Psoas muscle (tissue), 8 donors: ENCODE measurements around the gene NAT14. TPM values are rescaled to one million over a fixed set of nuclear protein-coding genes. Genes with fewer than 3 reads are reported as not detected.

ENCODE experiments used
- ATAC-seq, 4 donors: fragments of 200-7000 bp; cut with Tn5 transposase; one replicate each; pipeline ENCODE4 v1.9.1; 2020; ENCODE audit warnings: moderate library complexity in 3 of 4, mild to moderate bottlenecking in 2 of 4
- DNase-seq, 2 donors: peaks; one replicate each; pipeline ENCODE4 v3.0.0-alpha.2; 2020
- H3K27ac ChIP-seq: fragments of 200-600 bp; one replicate; pipeline ENCODE4 v1.8.0; 2022
- H3K27me3 ChIP-seq, 3 donors: fragments of 200-600 bp in 1 of 3; one replicate each; pipeline versions ENCODE4 v1.6.1 to v1.8.0; 2013 to 2022; ENCODE audit warnings: low read length in 2 of 3, mild to moderate bottlenecking in 2 of 3, moderate library complexity in 1 of 3; ENCODE audit not compliant: insufficient read depth in 3 of 3
- H3K36me3 ChIP-seq, 2 donors: fragments of 200-600 bp in 1 of 2; one replicate each; pipeline versions ENCODE4 v1.6.1 to v1.8.0; 2013 to 2022; ENCODE audit warnings: low read depth in 1 of 2, mild to moderate bottlenecking in 1 of 2, moderate library complexity in 1 of 2; ENCODE audit not compliant: insufficient read depth in 1 of 2
- H3K4me1 ChIP-seq: fragments of 200-600 bp; one replicate; pipeline ENCODE4 v1.8.0; 2022
- H3K4me3 ChIP-seq: fragments of 200-600 bp; one replicate; pipeline ENCODE4 v1.8.0; 2022; ENCODE audit warnings: mild to moderate bottlenecking
- H3K9me3 ChIP-seq: fragments of 200-600 bp; one replicate; pipeline ENCODE4 v1.8.0; 2022
- CTCF ChIP-seq: fragments of 200-600 bp; IDR thresholded peaks from one replicate; pipeline ENCODE4 v1.8.0; 2022; ENCODE audit warnings: antibody characterized with exemption
- WGBS, 3 donors: extraction: QIAGEN DNeasy Blood & Tissue Kit; methylation state at CpG; one replicate each; pipeline versions ENCODE4 v1.1.6 to v1.1.7; 2013; 5-methylcytosine and 5-hydroxymethylcytosine counted together
- intact Hi-C, 2 donors: fragments of 100-400 bp; cut with DNase I; formaldehyde crosslinking; loops; one replicate each; pipeline versions ENCODE4 v1.11.0 to v1.14.2; 2022
- polyA plus RNA-seq, 3 donors: library from polyadenylated mRNA; stranded (reverse); fragments of 200-250 nt; gene quantifications; one replicate each; pipeline ENCODE4 v1.2.3, GENCODE V29; 2013
- total RNA-seq, 4 donors: library from RNA; stranded (reverse); fragmentation: NEBNext Ultra II Directional in 2 of 4; extraction: Animal tissue kit (Norgen Biotek cat#: 25700) in 2 of 4; gene quantifications; one replicate each; pipeline versions ENCODE4 v1.2.1 to v1.2.4, GENCODE V29; 2021 to 2023
- donor health status: healthy with polysubstance abuse.
- donor health status: DM: no; HTN: no; CAD: no; lungs with moderate emphysema.
- donor health status: Bipolar disorder and iron deficiency.
- donor health status: healthy.
- donor health status: DM: yes; HTN: yes; CAD: no.
- donor health status: DM: no; HTN: no; CAD: no.
- donor health status: DM: no; HTN: no; CAD: no.
- donor health status: DM: yes; HTN: yes; CAD: no.

NAT14 gene
- total and polyA plus RNA-seq, 7 donors: 2.0 to 6.3 (median 3.6) TPM

GRCh38 chr19:55462722-55463121 lies 22.3 kb upstream of the NAT14 start:
- no peaks in the 10 kb centered on the region for H3K27me3 ChIP-seq
- no peak overlapping the region for H3K27ac ChIP-seq
- intact Hi-C loops: no loop called here
- H3K9me3 ChIP-seq: no peaks in the 10 kb centered on the region
- no peak for TF ChIP-seq CTCF
- no peak for ATAC-seq
- peaks cover 2% of the 10 kb centered on the region for H3K4me1 ChIP-seq
- WGBS, 3 donors: 78 to 83% (median 79%) methylated on average over 11 of the region's 11 CpGs
- H3K36me3 ChIP-seq: no peaks in the 10 kb centered on the region
- DNase-seq: no peak
- H3K4me3 ChIP-seq: peak overlapping the region; percentile 98

GRCh38 chr19:55463583-55464031 lies 21.4 kb upstream of the NAT14 start:
- whole genome bisulfite sequencing, 3 donors: 67 to 73% (median 69%) methylated on average over 14 to 15 of the region's 15 CpGs
- Histone ChIP-seq H3K27ac (no peak overlapping the region), H3K9me3 (no peaks in the 10 kb centered on the region), H3K4me1 (peaks cover 2% of the 10 kb centered on the region), H3K36me3 (no peaks in the 10 kb centered on the region), H3K27me3 (no peaks in the 10 kb centered on the region), H3K4me3 (no peak overlapping the region)
- DNase-seq (no peak), ATAC-seq (no peak)
- intact Hi-C loops: no loop called here
- TF ChIP-seq CTCF: no peak

GRCh38 chr19:55464039-55464661 lies 20.8 kb upstream of the NAT14 start:
- DNase-seq: no peak
- Histone ChIP-seq H3K4me3 (no peak overlapping the region), H3K9me3 (no peaks in the 10 kb centered on the region), H3K36me3 (no peaks in the 10 kb centered on the region), H3K27ac (no peak overlapping the region), H3K27me3 (no peaks in the 10 kb centered on the region), H3K4me1 (peaks cover 2% of the 10 kb centered on the region)
- no peak for ATAC-seq
- intact Hi-C loops: no loop called here
- TF ChIP-seq CTCF: no peak
- 66 to 76% (median 75%) methylated on average over 23 of the region's 23 CpGs for WGBS, 3 donors

- intact Hi-C loops: loop anchor here (5.0 kb wide), 2 partner anchors 38 to 168 kb away; no protein-coding TSS in a partner anchor
- whole genome bisulfite sequencing, 3 donors: 63 to 77% (median 73%) methylated on average over 7 to 14 of the region's 14 CpGs
- Histone ChIP-seq H3K4me1 (peaks cover 2% of the 10 kb centered on the region), H3K27ac (no peak within 1 kb of the TSS), H3K4me3 (no peak within 1 kb of the TSS), H3K27me3 (no peaks in the 10 kb centered on the region), H3K36me3 (no peaks in the 10 kb centered on the region), H3K9me3 (no peaks in the 10 kb centered on the region)
- ATAC-seq (no peak), DNase-seq (no peak)
- TF ChIP-seq CTCF: no peak
These were observed 20.3 kb upstream of the NAT14 start, which contains the start of gene C19orf85 for GRCh38 chr19:55464662-55465054. Gene C19orf85, minus strand, starts transcription at chr19:55464751. Its CDS starts 197 bp downstream, at chr19:55464554.
